Liver (tissue), 3 donors: Measurements from ENCODE around the gene E2F2.

Experiments
- ATF3 ChIP-seq: IDR thresholded peaks from 2 replicates; pipeline ENCODE4 v1.6.1; 2016; ENCODE audit warnings: antibody characterized with exemption
- EGR1 ChIP-seq, 2 donors: IDR thresholded peaks; 2 replicates each; pipeline ENCODE4 v1.6.1; 2016 to 2018; ENCODE audit warnings: antibody characterized with exemption in 2 of 2, low read depth in 2 of 2
- FOXA1 ChIP-seq: IDR thresholded peaks from 2 replicates; pipeline ENCODE4 v1.6.1; 2016; ENCODE audit warnings: antibody characterized with exemption
- GABPA ChIP-seq, 2 donors: IDR thresholded peaks in 1 of 2; conservative IDR thresholded peaks in 1 of 2; 2 replicates each; pipeline ENCODE4 v1.6.1; 2016; ENCODE audit warnings: antibody characterized with exemption in 2 of 2, mild to moderate bottlenecking in 1 of 2, moderate library complexity in 1 of 2
- JUND ChIP-seq, 2 donors: IDR thresholded peaks; 2 replicates each; pipeline ENCODE4 v1.6.1; 2016; ENCODE audit warnings: antibody characterized with exemption in 2 of 2
- NR2F2 ChIP-seq: IDR thresholded peaks from 2 replicates; pipeline ENCODE4 v1.6.1; 2016; ENCODE audit warnings: antibody characterized with exemption
- RAD21 ChIP-seq, 2 donors: IDR thresholded peaks; 2 replicates each; pipeline ENCODE4 v1.6.1; 2016; ENCODE audit warnings: antibody characterized with exemption in 2 of 2, mild to moderate bottlenecking in 2 of 2
- REST ChIP-seq: IDR thresholded peaks from 2 replicates; pipeline ENCODE4 v1.6.1; 2016; ENCODE audit warnings: antibody characterized with exemption, mild to moderate bottlenecking
- SP1 ChIP-seq: IDR thresholded peaks from 2 replicates; pipeline ENCODE4 v1.6.1; 2018; ENCODE audit warnings: antibody characterized with exemption, mild to moderate bottlenecking
- TAF1 ChIP-seq: conservative IDR thresholded peaks from 2 replicates; pipeline ENCODE4 v1.6.1; 2016; ENCODE audit warnings: antibody characterized with exemption, mild to moderate bottlenecking
- YY1 ChIP-seq: IDR thresholded peaks from 2 replicates; pipeline ENCODE4 v1.6.1; 2016; ENCODE audit warnings: antibody characterized with exemption, mild to moderate bottlenecking
- ZBTB33 ChIP-seq: IDR thresholded peaks from 2 replicates; pipeline ENCODE4 v1.6.1; 2016; ENCODE audit warnings: antibody characterized with exemption
- TF ChIP-seq, protein P1 (sequence below): fragments of 150-350 bp; IDR thresholded peaks from 2 replicates; pipeline ENCODE4 v1.5.1; 2017; ENCODE audit warnings: improper control_type of control experiment, low read depth, low read length; ENCODE audit not compliant: missing input control
- TF ChIP-seq, protein P2 (sequence below): IDR thresholded peaks from 2 replicates; pipeline ENCODE4 v1.6.1; 2016; ENCODE audit warnings: antibody characterized with exemption
- donor health status: healthy.
- donor health status: healthy.

GRCh38 chr1:23522244-23522982 is 8.6 kb downstream of the E2F2 start:
- no peak for TF ChIP-seq ATF3
- TF ChIP-seq TAF1: no peak
- TF ChIP-seq, protein P1, sequence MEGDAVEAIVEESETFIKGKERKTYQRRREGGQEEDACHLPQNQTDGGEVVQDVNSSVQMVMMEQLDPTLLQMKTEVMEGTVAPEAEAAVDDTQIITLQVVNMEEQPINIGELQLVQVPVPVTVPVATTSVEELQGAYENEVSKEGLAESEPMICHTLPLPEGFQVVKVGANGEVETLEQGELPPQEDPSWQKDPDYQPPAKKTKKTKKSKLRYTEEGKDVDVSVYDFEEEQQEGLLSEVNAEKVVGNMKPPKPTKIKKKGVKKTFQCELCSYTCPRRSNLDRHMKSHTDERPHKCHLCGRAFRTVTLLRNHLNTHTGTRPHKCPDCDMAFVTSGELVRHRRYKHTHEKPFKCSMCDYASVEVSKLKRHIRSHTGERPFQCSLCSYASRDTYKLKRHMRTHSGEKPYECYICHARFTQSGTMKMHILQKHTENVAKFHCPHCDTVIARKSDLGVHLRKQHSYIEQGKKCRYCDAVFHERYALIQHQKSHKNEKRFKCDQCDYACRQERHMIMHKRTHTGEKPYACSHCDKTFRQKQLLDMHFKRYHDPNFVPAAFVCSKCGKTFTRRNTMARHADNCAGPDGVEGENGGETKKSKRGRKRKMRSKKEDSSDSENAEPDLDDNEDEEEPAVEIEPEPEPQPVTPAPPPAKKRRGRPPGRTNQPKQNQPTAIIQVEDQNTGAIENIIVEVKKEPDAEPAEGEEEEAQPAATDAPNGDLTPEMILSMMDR: no peak
- TF ChIP-seq RAD21 (IDR thresholded peaks at IDR 0.05): no peak
- TF ChIP-seq NR2F2: no peak
- TF ChIP-seq, protein P2, sequence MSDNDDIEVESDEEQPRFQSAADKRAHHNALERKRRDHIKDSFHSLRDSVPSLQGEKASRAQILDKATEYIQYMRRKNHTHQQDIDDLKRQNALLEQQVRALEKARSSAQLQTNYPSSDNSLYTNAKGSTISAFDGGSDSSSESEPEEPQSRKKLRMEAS: no peak
- no peak for TF ChIP-seq YY1
- TF ChIP-seq JUND (IDR thresholded peaks at IDR 0.05): no peak
- no peak for TF ChIP-seq GABPA (IDR thresholded peaks at IDR 0.05 in 1 of 2, conservative IDR thresholded peaks at IDR 0.05 in 1 of 2)
- no peak for TF ChIP-seq REST
- TF ChIP-seq EGR1 (IDR thresholded peaks at IDR 0.05; ENCODE audit: low read depth in 2 of 2): no peak
- no peak for TF ChIP-seq SP1
- no peak for TF ChIP-seq FOXA1
- TF ChIP-seq ZBTB33: no peak
